SU-DHL-6 (cell line): ENCODE data around the gene FOXJ2.
A peak's percentile ranks its signal among the peaks of the same experiment; 100 is the strongest.
"Not testable (repeated sequence)": the region's sequence is repeated elsewhere in the genome, so short reads cannot be mapped to it uniquely, and the experiment has no call there.

Experiments
- H2AFZ ChIP-seq: fragments of 200-600 bp; sonication (generic); 2 replicates; pipeline ENCODE4 v1.6.1; 2014; ENCODE audit warnings: low read depth, mild to moderate bottlenecking, moderate library complexity, mixed read lengths, antibody characterized with exemption, low read length; ENCODE audit not compliant: severe bottlenecking
- H3F3A ChIP-seq: fragments of 200-600 bp; shearing (Covaris generic); 2 replicates; pipeline ENCODE4 v1.6.0; 2016; ENCODE audit warnings: antibody characterized with exemption, mild to moderate bottlenecking; ENCODE audit not compliant: insufficient read depth
- H3K27ac ChIP-seq: fragments of 200-600 bp; sonication (generic); 2 replicates; pipeline ENCODE4 v1.5.1; 2016; ENCODE audit warnings: low read depth, mild to moderate bottlenecking, low read length, moderate library complexity, mixed read lengths
- H3K27me3 ChIP-seq: fragments of 200-600 bp; sonication (generic), shearing (Covaris generic); 2 replicates; pipeline ENCODE4 v1.6.0; 2014; ENCODE audit warnings: mild to moderate bottlenecking, low read length
- H3K36me3 ChIP-seq: fragments of 200-600 bp; sonication (generic); 2 replicates; pipeline ENCODE4 v1.6.1; 2014; ENCODE audit warnings: mild to moderate bottlenecking, low read length, mixed read lengths
- H3K4me2 ChIP-seq: fragments of 300-600, 200-600 bp; shearing (Covaris generic), sonication (generic); 2 replicates; pipeline ENCODE4 v1.6.0; 2014; ENCODE audit warnings: low read length, low read depth, mild to moderate bottlenecking; ENCODE audit not compliant: poor library complexity, severe bottlenecking
- H3K4me3 ChIP-seq: fragments of 200-600 bp; sonication (generic); 2 replicates; pipeline ENCODE4 v1.5.1; 2014; ENCODE audit warnings: antibody characterized with exemption, low read length, mild to moderate bottlenecking, mixed read lengths; ENCODE audit not compliant: insufficient read depth, poor library complexity, severe bottlenecking
- H3K79me2 ChIP-seq: fragments of 200-600 bp; sonication (generic); 2 replicates; pipeline ENCODE4 v1.6.1; 2014; ENCODE audit warnings: mild to moderate bottlenecking, low read length, moderate library complexity; ENCODE audit not compliant: insufficient read depth
- H3K9ac ChIP-seq: fragments of 200-600 bp; sonication (generic); 2 replicates; pipeline ENCODE4 v1.7.0; 2014; ENCODE audit warnings: mild to moderate bottlenecking, low read length
- H3K9me2 ChIP-seq: fragments of 200-600 bp; sonication (generic); replicated peaks from 2 replicates; pipeline ENCODE4 v1.6.1; 2014; ENCODE audit warnings: low read length; ENCODE audit not compliant: insufficient read depth
- H3K9me3 ChIP-seq: fragments of 200-600 bp; sonication (generic); 2 replicates; pipeline ENCODE4 v1.6.1; 2014; ENCODE audit warnings: low read length, mixed read lengths; ENCODE audit not compliant: insufficient read depth
- H4K20me1 ChIP-seq: fragments of 200-600 bp; sonication (generic); 2 replicates; pipeline ENCODE4 v1.6.1; 2014; ENCODE audit warnings: low read depth, mild to moderate bottlenecking, antibody characterized with exemption, low read length, moderate library complexity, mixed read lengths
- CTCF ChIP-seq: fragments of 200-600 bp; sonication (generic); IDR thresholded peaks from one replicate; pipeline ENCODE4 v1.5.1; 2017; ENCODE audit warnings: antibody characterized with exemption, mild to moderate bottlenecking, low read length, moderate library complexity; ENCODE audit not compliant: insufficient read depth, poor library complexity, severe bottlenecking
- EZH2phosphoT487 ChIP-seq: fragments of 200-600 bp; sonication (generic), shearing (Covaris generic); conservative IDR thresholded peaks from 2 replicates; pipeline ENCODE4 v1.6.1; 2018; ENCODE audit warnings: mild to moderate bottlenecking, antibody characterized with exemption, low read length, moderate library complexity, mixed read lengths

Gene FOXJ2

GRCh38 chr12:8012651-8013309 is 19.7 kb upstream of the FOXJ2 start:
- TF ChIP-seq EZH2phosphoT487 (no peak), CTCF (no peak)

GRCh38 chr12:8014836-8015235 is 17.7 kb upstream of the FOXJ2 start:
- Histone ChIP-seq H3K36me3 (no peaks in the 10 kb centered on the region), H3K4me3 (no peak overlapping the region), H3K9ac (no peak overlapping the region), H3K4me2 (no peak overlapping the region), H3K9me3 (no peaks in the 10 kb centered on the region), H3K27ac (no peak overlapping the region), H3K9me2 (no peaks in the 10 kb centered on the region), H3K27me3 (no peaks in the 10 kb centered on the region), H4K20me1 (no peaks in the 10 kb centered on the region), H3K79me2 (no peaks in the 10 kb centered on the region), H3F3A (0 out of 2 replicates have a peak, but pooled peaks cover 4% of the 10 kb centered on the region), H2AFZ (no peak overlapping the region)
- no peak for TF ChIP-seq EZH2phosphoT487
- no peak for TF ChIP-seq CTCF

More at GRCh38 chr12:8012651-8013309, 19.7 kb upstream of the FOXJ2 start:
- Histone ChIP-seq H3K4me3 (no peak overlapping the region), H3K79me2 (no peaks in the 10 kb centered on the region), H2AFZ (no peak overlapping the region), H3K9me2 (no peaks in the 10 kb centered on the region), H3K27me3 (no peaks in the 10 kb centered on the region), H3F3A (0 out of 2 replicates have a peak, but pooled peaks cover 4% of the 10 kb centered on the region), H3K4me2 (no peak overlapping the region), H3K9ac (no peak overlapping the region), H3K9me3 (no peaks in the 10 kb centered on the region), H3K27ac (no peak overlapping the region), H3K36me3 (no peaks in the 10 kb centered on the region), H4K20me1 (no peaks in the 10 kb centered on the region)

GRCh38 chr12:8018213-8018612 is 14.3 kb upstream of the FOXJ2 start:
- H3F3A ChIP-seq, H3K9me3 ChIP-seq, H4K20me1 ChIP-seq, H3K27ac ChIP-seq, H3K36me3 ChIP-seq, H3K27me3 ChIP-seq, H3K9me2 ChIP-seq, H3K79me2 ChIP-seq: not testable (repeated sequence)
- H3K4me3 ChIP-seq: peak overlapping the region; percentile 62
- peak overlapping the region; percentile 96 for H3K4me2 ChIP-seq
- peak overlapping the region; percentile 59 for H3K9ac ChIP-seq
- H2AFZ ChIP-seq: peak overlapping the region; percentile 91
